Stomach smooth muscle (tissue), 2 donors: ENCODE data around the gene STPG3.

Source experiments
- H3K27ac ChIP-seq: one replicate; pipeline ENCODE4 v1.7.0; 2013; ENCODE audit warnings: mild to moderate bottlenecking, low read length, inconsistent platforms
- H3K27me3 ChIP-seq, 2 donors: one replicate each; pipeline ENCODE4 v1.7.0; 2013; ENCODE audit warnings: low read length in 2 of 2; ENCODE audit not compliant: insufficient read depth in 2 of 2, control insufficient read depth in 1 of 2
- H3K36me3 ChIP-seq, 2 donors: one replicate each; pipeline ENCODE4 v1.7.0; 2013; ENCODE audit warnings: low read length in 2 of 2; ENCODE audit not compliant: control insufficient read depth in 2 of 2, insufficient read depth in 2 of 2
- H3K4me1 ChIP-seq: one replicate; pipeline ENCODE4 v1.7.0; 2013; ENCODE audit warnings: low read length; ENCODE audit not compliant: control insufficient read depth, insufficient read depth
- H3K4me3 ChIP-seq, 2 donors: one replicate each; pipeline ENCODE4 v1.7.0; 2013; ENCODE audit warnings: low read length in 2 of 2
- H3K9ac ChIP-seq, 2 donors: one replicate each; pipeline ENCODE4 v1.7.0; 2013; ENCODE audit warnings: low read length in 2 of 2, mild to moderate bottlenecking in 1 of 2
- H3K9me3 ChIP-seq, 2 donors: one replicate each; pipeline ENCODE4 v1.7.0; 2013; ENCODE audit warnings: low read length in 2 of 2; ENCODE audit not compliant: control insufficient read depth in 2 of 2
- donor health status: healthy.
- donor health status: Pancreatic carcinoma.

Gene STPG3

DNA sequence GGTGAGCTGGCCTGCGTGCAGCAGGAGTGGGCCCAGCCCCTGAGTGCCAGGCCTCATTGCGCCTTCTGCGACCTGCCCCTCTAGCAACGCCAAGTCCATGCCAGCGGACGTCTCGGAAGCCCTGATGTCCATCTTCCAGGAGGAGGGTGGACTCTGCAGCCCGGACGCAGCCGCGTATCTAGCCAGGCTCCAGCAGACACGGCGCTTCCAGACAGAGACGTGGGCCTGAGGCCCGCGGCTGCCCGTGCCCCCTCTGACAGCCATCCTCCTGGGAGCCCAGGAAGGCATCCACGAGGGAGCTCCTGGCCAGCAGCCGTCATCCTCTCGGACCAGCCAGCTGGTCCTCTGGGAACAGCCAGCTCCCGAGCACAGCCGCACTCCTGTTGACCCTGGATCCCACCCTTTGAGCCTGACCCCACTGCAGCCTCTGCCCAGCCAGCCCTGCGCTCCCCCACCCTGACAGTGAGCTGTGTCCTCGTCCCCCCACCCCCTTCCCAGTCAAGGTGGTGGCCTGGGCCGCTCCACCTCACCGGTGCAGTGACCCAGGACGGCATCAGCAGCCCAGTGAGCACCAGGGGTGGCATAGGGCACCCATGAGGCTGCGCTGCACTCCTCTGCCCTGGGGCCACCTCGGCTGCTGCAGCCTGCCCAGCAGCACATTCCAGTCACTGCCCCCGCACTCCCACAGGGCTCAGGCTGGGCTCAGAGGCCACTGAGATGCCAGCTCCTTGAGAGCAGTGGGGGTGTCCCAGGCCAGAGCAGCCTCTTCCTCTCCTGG, 34.7 kb upstream of the STPG3 start:
- H3K9me3 ChIP-seq: no peaks in the 10 kb centered on the region
- no peaks in the 10 kb centered on the region for H3K27me3 ChIP-seq
- no peak overlapping the region for H3K9ac ChIP-seq
- H3K27ac ChIP-seq: no peak overlapping the region
- H3K36me3 ChIP-seq: no peaks in the 10 kb centered on the region
- H3K4me3 ChIP-seq: no peak overlapping the region
- H3K4me1 ChIP-seq: peaks cover under 1% of the 10 kb centered on the region

DNA sequence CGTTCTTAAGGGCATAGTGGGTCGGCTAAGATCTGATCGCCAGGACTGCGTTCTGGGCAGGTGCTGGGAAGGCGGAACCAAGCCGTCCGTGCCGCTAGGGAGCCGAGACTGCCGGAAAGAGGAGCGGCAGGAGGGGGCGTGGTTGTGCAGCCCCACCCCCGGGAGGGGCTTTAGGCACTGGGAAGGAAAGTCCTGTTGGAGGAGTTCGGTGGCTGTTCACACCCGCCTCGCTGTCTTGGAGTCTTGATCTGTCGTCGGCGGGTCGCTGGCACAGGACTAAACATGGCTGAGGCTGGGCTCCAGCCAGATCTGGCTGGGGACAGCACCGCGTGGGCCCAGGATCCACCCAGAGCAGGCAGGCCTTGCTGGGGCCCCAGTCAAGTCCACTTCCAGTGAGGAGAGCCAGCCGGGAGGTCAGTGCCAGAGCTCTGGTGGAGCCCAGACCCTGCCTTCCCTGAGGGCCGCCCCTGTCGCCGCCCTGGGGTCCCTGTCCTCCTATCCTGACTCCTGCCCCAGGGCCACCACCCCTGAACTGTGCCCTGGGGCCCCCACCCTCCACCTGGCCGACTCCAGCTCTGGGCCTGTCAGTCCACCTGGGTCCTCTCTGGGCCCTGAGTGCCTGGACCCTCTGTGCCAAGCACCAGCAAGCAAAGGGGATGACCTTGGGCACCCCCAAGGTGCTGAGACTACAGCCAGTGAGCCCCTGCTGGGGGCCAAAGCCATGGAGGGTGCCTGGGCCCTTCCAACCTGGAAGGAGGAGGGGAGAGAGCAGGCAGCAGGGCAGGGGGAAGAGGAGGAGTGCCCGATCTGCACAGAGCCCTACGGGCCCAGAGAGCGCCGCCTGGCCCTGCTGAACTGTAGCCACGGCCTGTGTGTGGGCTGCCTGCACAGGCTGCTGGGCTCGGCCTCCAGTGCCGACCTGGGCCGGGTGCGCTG, 33.5 kb upstream of the STPG3 start:
- peak overlapping the region in 1 of 2 donors; percentile 15 for H3K4me3 ChIP-seq
- H3K27ac ChIP-seq: no peak overlapping the region
- peaks cover 6% of the 10 kb centered on the region for H3K4me1 ChIP-seq
- no peaks in the 10 kb centered on the region for H3K36me3 ChIP-seq
- H3K9me3 ChIP-seq: no peaks in the 10 kb centered on the region
- no peaks in the 10 kb centered on the region for H3K27me3 ChIP-seq
- H3K9ac ChIP-seq: no peak overlapping the region

DNA sequence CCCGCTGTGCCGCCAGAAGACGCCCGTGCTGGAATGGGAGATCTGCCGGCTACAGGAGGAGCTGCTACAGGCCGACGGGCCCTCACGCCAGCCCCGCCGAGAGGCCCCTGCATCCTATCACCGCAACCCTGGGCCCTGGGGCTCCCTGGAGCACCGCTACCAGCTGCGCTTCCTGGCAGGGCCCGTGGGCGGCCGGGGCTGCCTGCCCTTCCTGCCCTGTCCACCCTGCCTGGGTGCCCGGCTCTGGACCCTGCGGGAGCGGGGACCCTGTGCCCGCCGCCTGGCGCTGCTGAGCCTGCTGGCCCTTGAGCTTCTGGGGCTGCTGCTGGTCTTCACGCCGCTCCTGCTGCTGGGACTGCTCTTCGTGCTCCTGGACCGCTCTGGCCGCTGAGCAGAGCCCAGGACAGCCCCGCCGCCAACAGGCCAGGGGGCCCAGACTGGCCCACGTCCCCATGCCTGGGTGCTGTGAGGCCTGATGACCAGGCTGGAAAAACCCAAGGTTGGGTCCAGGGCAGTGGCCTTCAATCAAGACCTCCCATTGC, 32.8 kb upstream of the STPG3 start:
- H3K27me3 ChIP-seq: no peaks in the 10 kb centered on the region
- no peak overlapping the region for H3K4me3 ChIP-seq
- peaks cover 13% of the 10 kb centered on the region for H3K4me1 ChIP-seq
- no peaks in the 10 kb centered on the region for H3K9me3 ChIP-seq
- no peaks in the 10 kb centered on the region for H3K36me3 ChIP-seq
- H3K27ac ChIP-seq: no peak overlapping the region
- no peak overlapping the region for H3K9ac ChIP-seq

DNA sequence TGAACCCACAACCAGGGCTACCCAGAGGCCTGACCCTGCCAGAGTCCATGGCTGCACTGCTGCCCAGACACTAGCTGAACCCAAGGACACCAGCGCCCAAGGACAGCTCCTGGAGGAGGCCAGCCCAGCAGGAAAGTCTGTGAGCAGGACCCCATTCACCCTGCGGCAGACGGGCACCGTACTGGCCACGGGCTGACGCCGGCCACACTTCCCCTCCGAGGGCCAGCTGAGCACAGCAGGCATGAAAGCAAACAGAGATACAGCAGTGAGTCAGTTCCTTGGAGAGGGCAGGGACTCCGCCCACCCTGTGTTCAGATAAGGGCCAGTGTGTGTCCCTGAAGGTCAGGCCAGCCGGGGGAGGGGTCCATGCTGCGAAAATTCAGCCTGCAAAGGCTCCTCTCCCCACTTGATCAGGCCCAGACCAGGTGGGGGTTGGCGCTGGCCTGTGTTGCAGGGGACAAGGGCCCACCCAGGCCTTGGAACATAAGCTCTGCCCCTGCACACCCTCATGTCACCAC, 32.3 kb upstream of the STPG3 start:
- Histone ChIP-seq H3K27me3 (no peaks in the 10 kb centered on the region), H3K9ac (no peak overlapping the region), H3K9me3 (no peaks in the 10 kb centered on the region), H3K4me3 (no peak overlapping the region), H3K4me1 (peaks cover 16% of the 10 kb centered on the region), H3K27ac (no peak overlapping the region), H3K36me3 (no peaks in the 10 kb centered on the region)

DNA sequence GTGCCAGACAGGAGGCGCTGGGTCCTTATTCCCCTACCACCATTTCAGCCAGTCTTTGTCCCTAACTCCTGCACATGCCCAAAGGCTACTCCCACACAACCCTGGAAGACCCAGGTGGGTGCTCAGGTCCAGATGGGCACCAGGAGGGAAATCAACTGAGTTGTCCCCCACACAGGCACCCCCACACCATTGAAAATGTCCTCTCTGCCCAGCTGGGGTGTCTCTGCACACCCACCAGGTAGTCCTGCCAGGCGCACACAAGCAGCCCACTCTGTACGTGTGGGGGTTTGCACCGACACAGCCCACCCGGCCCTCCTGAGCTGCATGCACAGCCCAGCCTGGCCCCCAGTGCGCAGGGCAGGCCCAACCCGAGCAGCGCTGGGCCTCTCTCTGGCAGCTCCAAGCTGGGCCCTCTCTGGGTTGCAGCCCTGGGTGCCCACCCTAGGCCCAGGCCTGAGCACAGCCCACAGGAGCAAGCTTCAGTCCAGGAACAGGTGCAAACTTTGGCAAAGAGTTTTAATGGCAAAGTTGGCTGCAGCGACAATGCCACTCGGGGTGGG, 31.2 kb upstream of the STPG3 start:
- Histone ChIP-seq H3K9me3 (no peaks in the 10 kb centered on the region), H3K9ac (no peak overlapping the region), H3K4me3 (no peak overlapping the region), H3K27ac (no peak overlapping the region), H3K27me3 (no peaks in the 10 kb centered on the region), H3K36me3 (no peaks in the 10 kb centered on the region), H3K4me1 (peaks cover 20% of the 10 kb centered on the region)

DNA sequence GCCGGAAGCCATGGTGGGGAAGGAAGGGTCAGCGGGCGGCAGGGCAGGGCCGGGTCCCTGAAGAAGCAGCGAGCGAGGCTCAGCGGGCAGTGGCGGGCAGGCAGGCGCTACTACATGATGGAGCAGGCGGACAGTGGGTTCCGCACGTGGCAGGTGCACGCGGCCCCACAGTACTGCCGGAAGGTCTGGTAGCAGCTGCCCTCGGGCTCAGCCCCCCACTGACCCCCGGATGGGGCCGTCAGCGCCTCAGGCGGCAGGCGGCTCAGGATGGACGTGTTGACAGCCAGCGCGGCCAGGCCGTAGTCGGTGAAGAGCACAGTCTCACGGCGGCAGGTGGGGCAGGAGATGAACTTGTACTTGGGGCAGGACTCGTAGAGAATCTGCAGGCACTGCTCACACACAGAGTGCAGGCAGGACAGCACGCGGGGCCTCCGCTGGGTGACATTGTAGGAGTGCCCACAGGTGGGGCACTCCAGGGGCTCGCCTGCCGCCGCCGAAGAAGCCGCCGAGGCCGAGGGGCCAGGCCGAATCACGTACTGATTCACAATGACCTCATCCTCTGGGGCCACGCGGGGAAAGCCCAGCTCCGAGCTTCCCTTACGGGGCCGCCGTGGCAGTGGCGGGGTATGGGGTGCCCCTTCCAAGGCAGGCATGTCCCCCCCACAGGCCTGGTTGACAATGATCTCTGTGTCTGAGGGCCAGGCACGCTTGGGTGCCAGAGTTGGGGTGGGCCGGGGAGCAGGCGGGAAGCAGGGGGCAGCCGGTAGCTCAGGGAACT, 30.6 kb upstream of the STPG3 start:
- no peak overlapping the region for H3K27ac ChIP-seq
- H3K9me3 ChIP-seq: no peaks in the 10 kb centered on the region
- no peaks in the 10 kb centered on the region for H3K36me3 ChIP-seq
- H3K27me3 ChIP-seq: no peaks in the 10 kb centered on the region
- H3K4me3 ChIP-seq: no peak overlapping the region
- H3K9ac ChIP-seq: no peak overlapping the region
- H3K4me1 ChIP-seq: peaks cover 20% of the 10 kb centered on the region

DNA sequence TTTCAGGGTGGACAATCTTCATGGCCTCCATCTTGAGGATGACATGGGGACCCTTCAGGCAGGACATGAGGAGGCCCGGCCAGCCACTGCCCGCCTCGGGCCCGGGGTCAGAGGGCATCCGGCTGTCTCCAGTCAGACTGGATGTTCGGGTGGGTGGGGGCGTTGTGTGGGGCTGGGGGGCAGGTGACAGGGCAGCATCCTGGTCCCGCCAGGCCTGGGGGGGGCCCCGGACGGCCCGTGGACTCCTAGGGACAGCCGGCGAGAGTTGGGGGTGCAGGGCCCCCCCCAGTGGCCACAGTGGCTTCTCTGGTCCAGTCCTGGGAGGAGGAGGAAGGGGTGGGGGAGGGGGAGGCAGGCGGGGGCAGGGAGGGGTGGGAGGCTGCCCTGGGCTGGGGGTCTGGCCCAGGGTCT, 30.0 kb upstream of the STPG3 start:
- Histone ChIP-seq H3K36me3 (no peaks in the 10 kb centered on the region), H3K27ac (no peak overlapping the region), H3K4me3 (peak overlapping the region in 1 of 2 donors; percentile 57), H3K9ac (no peak overlapping the region), H3K27me3 (no peaks in the 10 kb centered on the region), H3K4me1 (peaks cover 20% of the 10 kb centered on the region), H3K9me3 (no peaks in the 10 kb centered on the region)

DNA sequence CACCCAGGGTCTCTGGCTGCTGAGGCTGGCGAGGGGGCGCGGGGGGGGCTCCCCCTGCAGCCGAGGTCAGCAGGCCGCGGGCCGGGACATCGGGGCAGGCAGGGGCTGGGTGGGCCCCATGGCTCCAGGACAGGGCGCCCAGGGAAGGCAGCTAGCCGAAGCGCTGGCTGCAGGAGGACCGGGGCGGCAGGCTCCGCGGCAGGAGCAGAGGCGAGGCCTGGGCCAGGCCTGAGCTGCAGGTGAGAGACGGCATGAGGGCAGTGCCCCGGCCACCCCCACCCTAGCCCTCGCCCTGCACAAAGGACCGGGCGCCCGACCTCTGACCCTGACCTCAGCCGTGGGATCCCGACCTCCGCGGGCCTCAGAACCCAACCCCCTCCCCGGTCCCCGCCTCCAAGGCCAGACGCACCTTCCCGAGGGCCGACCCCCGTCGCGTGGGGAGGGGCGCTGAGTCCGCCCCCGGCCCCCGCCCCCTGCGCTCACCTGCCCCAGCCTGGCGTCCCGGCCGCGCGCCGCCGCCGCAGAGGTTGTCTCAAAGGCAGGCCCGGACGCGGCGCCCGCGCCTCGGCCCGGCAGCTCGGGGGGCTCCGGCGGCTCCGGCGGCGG, 29.5 kb upstream of the STPG3 start:
- Histone ChIP-seq H3K4me3 (peak overlapping the region in 1 of 2 donors; percentile 57), H3K4me1 (peaks cover 20% of the 10 kb centered on the region), H3K9ac (no peak overlapping the region), H3K9me3 (no peaks in the 10 kb centered on the region), H3K36me3 (no peaks in the 10 kb centered on the region), H3K27ac (no peak overlapping the region), H3K27me3 (no peaks in the 10 kb centered on the region)

DNA sequence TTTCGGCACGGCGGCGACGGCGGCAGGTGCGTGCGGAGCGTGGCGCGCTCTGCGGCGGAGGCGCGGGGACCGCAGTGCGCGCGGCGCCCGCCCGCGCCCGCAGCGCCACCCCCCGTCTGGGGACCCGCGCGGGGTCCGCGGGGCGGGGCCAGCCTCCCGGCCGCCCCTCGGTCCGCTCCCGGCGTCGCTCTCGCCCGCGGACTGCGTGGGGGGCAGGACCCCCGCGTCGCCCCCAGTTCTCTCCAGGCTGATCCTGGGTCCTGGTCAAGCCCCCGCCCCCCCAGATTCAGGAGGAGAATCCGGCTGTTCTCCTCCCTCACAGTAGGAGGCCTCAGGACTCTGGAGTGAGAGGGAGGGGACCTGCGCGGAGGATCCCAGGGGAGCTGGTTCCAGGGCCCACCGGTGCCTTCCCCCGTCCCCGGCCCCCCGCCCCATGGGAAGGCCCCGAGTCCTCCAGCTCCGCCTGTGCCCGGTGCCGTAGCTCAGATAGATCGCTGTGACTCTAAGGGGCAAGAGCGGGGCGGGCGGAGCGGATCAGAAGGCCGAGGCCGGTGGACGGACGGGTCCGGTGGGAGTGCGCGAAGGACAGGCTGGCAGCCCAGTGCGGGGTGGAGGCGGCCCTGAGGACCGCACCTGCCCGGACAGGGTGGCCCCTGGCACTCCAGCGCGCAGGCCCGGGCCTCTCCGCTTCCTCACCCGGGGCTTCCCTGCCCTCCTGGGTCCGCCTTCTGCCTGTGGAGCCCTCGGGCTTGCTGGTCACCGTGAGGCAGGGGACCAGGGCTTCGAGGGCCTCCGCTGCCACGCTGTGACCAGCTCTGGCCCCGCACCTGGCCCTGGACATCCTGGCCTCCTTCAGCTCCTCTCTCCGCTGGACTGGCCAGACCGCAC, 28.7 kb upstream of the STPG3 start, which contains the start of gene RNF208:
RNF208 (minus strand) TSS at position 51 of the 888 bp plus-strand sequence. CDS start 1,028 bp downstream, outside the sequence.
- peak within 1 kb of the TSS; percentile 76 to 78 for H3K4me3 ChIP-seq
- peaks cover 3 to 5% of the 10 kb centered on the region in 2 donors for H3K27me3 ChIP-seq
- H3K9ac ChIP-seq: peak within 1 kb of the TSS; percentile 72 to 81
- H3K9me3 ChIP-seq: no peaks in the 10 kb centered on the region
- no peaks in the 10 kb centered on the region for H3K36me3 ChIP-seq
- H3K4me1 ChIP-seq: peaks cover 21% of the 10 kb centered on the region
- peak within 1 kb of the TSS; percentile 80 for H3K27ac ChIP-seq
